Panc1 (cell line): ENCODE measurements around the gene UBAC1. TPM values are rescaled to one million over a fixed set of nuclear protein-coding genes. Genes with fewer than 3 reads are reported as not detected.

Experiments used
- ATAC-seq: fragments of 200-7000 bp; cut with Tn5 transposase; 2 replicates; pipeline ENCODE4 v1.9.1; 2020; ENCODE audit warnings: mild to moderate bottlenecking, moderate library complexity
- BruUV-seq: library from RNA; stranded (reverse); fragments of 400-500 nt; replicated peaks from 2 replicates; lab custom pipeline; 2021; lab: Mats Ljungman, UMichigan
- CTCF ChIA-PET: fragments of 300-600 bp; sonication (Branson Sonifier 250); formaldehyde crosslinking; loops from one replicate; lab custom pipeline; 2022; ENCODE audit warnings: antibody characterized with exemption; lab: Charles Lee
- POLR2A ChIA-PET: fragments of 300-600 bp; sonication (Branson Sonifier 250); formaldehyde crosslinking; loops from one replicate; lab custom pipeline; 2022; ENCODE audit warnings: antibody characterized with exemption; lab: Charles Lee
- DNase-seq: peaks from one replicate; pipeline ENCODE4 v3.0.0-alpha.2; 2010; ENCODE audit warnings: low read depth, low spot score
- H3K27ac ChIP-seq: 2 replicates; pipeline ENCODE4 v1.5.1; 2011; ENCODE audit warnings: mild to moderate bottlenecking, low read length, inconsistent platforms
- H3K27me3 ChIP-seq: fragments of 200-500 bp; sonication (Bioruptor generic); 2 replicates; pipeline ENCODE4 v1.6.0; 2014; ENCODE audit warnings: low read length, inconsistent platforms; ENCODE audit not compliant: control insufficient read depth, insufficient read depth
- H3K36me3 ChIP-seq: fragments of 200-500 bp; sonication (Bioruptor generic); 2 replicates; pipeline ENCODE4 v1.5.1; 2014; ENCODE audit warnings: inconsistent platforms, mild to moderate bottlenecking, low read length, moderate library complexity; ENCODE audit not compliant: control insufficient read depth, insufficient read depth
- H3K4me1 ChIP-seq: 2 replicates; pipeline ENCODE4 v1.5.1; 2011; ENCODE audit warnings: inconsistent platforms, mild to moderate bottlenecking, low read length, moderate library complexity; ENCODE audit not compliant: control insufficient read depth, insufficient read depth
- H3K4me3 ChIP-seq, 2 experiments: 2 replicates each; pipeline ENCODE4 v1.5.1; 2011 to 2012; ENCODE audit warnings: low read depth in 2 of 2, low read length in 2 of 2, mild to moderate bottlenecking in 2 of 2, inconsistent platforms in 1 of 2, moderate library complexity in 1 of 2
- H3K9me3 ChIP-seq: fragments of 200-500 bp; sonication (Bioruptor generic); 2 replicates; pipeline ENCODE4 v1.5.1; 2014; ENCODE audit warnings: low read depth, mild to moderate bottlenecking, inconsistent platforms, low read length, moderate library complexity; ENCODE audit not compliant: control insufficient read depth, insufficient read depth
- POLR2AphosphoS5 ChIP-seq: IDR thresholded peaks from 2 replicates; pipeline ENCODE4 v1.6.1; 2012; ENCODE audit warnings: mild to moderate bottlenecking, low read depth, low read length, moderate library complexity
- SIN3A ChIP-seq: IDR thresholded peaks from 2 replicates; pipeline ENCODE4 v1.6.1; 2012; ENCODE audit warnings: low read depth, mild to moderate bottlenecking, low read length, moderate library complexity, borderline replicate concordance; ENCODE audit not compliant: insufficient read depth
- TCF7L2 ChIP-seq: IDR thresholded peaks from 2 replicates; pipeline ENCODE4 v1.6.1; 2011; ENCODE audit warnings: mild to moderate bottlenecking, low read depth, low read length, inconsistent platforms
- in situ Hi-C: cut with HindIII; loops from 2 replicates; pipeline ENCODE4 v1.10.0; 2016; ENCODE audit warnings: low sequenced_read_pairs, low pct_unique_long_range_greater_than_20kb
- intact Hi-C: fragments of 100-400 bp; cut with micrococcal nuclease; formaldehyde crosslinking; loops from one replicate; pipeline ENCODE4 v1.10.0; 2022; ENCODE audit not compliant: unreplicated experiment
- total RNA-seq: library from RNA; stranded (reverse); gene quantifications from one replicate; pipeline ENCODE4 v1.2.1, GENCODE V29; 2021; ENCODE audit not compliant: unreplicated experiment
- TF ChIP-seq, protein P1 (sequence below): fragments of 450-650 bp; IDR thresholded peaks from 2 replicates; pipeline ENCODE4 v1.5.1; 2017; ENCODE audit warnings: mild to moderate bottlenecking
- TF ChIP-seq, protein P2 (sequence below), 2 experiments: IDR thresholded peaks; 2 replicates each; pipeline ENCODE4 v1.6.1; 2011 to 2012; ENCODE audit warnings: low read depth in 2 of 2, control low read depth in 1 of 2, low read length in 1 of 2, mild to moderate bottlenecking in 1 of 2, moderate library complexity in 1 of 2; ENCODE audit not compliant: insufficient read depth in 1 of 2

UBAC1 gene
- total RNA-seq, 1 experiment from 2014 or later = 38.0 TPM

DNA sequence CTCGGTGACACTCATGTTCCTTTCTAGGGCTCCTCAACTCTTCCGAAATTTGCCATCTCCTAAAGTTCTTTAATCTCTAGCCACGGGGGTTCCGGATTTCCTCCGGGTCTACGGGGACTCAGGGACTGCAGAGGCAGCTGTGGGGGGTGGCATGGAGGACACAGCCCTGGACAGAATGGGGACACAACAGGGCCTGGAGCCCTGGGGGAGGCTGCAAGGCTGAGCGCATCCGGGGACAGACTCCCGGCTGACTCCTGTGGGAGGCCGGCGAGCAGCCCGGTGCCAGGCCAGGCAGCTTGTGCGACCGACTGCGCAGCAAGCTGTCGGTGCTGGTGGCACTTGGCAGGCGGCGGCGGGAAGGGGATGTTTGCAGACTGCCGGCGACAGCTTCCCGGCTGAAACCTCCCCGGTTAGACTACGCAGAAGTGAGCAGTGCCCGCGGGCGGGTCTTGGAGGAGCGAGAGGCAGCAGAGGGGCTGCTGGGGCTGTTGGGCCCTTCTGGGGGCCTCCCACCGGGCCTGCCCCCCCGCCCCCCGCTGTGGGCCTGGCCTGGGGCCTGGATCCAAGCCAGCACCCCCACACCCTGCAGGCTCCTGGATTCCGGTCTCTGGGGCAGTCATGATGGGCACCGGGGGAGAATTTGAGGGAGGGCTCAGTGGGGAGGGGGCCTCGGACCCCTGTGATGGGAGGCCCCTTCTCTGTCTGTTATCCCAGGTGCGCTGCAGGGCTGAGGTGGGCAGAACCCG lies 28.7 kb upstream of the UBAC1 start:
- Histone ChIP-seq H3K27me3 (no peaks in the 10 kb centered on the region), H3K36me3 (no peaks in the 10 kb centered on the region), H3K4me3 (peak overlapping the region in 1 of 2 experiments; percentile 19; a peak in 1 of 4 replicates), H3K9me3 (no peaks in the 10 kb centered on the region), H3K27ac (no peak overlapping the region), H3K4me1 (peaks cover 17% of the 10 kb centered on the region)
- peak; percentile 34 for ATAC-seq
- intact Hi-C loops = no loop called here
- POLR2A ChIA-PET = no interaction called here
- DNase-seq = no peak
- no peak for TF ChIP-seq TCF7L2
- no peak for TF ChIP-seq POLR2AphosphoS5
- TF ChIP-seq, protein P1, sequence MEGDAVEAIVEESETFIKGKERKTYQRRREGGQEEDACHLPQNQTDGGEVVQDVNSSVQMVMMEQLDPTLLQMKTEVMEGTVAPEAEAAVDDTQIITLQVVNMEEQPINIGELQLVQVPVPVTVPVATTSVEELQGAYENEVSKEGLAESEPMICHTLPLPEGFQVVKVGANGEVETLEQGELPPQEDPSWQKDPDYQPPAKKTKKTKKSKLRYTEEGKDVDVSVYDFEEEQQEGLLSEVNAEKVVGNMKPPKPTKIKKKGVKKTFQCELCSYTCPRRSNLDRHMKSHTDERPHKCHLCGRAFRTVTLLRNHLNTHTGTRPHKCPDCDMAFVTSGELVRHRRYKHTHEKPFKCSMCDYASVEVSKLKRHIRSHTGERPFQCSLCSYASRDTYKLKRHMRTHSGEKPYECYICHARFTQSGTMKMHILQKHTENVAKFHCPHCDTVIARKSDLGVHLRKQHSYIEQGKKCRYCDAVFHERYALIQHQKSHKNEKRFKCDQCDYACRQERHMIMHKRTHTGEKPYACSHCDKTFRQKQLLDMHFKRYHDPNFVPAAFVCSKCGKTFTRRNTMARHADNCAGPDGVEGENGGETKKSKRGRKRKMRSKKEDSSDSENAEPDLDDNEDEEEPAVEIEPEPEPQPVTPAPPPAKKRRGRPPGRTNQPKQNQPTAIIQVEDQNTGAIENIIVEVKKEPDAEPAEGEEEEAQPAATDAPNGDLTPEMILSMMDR = no peak
- TF ChIP-seq, protein P2, sequence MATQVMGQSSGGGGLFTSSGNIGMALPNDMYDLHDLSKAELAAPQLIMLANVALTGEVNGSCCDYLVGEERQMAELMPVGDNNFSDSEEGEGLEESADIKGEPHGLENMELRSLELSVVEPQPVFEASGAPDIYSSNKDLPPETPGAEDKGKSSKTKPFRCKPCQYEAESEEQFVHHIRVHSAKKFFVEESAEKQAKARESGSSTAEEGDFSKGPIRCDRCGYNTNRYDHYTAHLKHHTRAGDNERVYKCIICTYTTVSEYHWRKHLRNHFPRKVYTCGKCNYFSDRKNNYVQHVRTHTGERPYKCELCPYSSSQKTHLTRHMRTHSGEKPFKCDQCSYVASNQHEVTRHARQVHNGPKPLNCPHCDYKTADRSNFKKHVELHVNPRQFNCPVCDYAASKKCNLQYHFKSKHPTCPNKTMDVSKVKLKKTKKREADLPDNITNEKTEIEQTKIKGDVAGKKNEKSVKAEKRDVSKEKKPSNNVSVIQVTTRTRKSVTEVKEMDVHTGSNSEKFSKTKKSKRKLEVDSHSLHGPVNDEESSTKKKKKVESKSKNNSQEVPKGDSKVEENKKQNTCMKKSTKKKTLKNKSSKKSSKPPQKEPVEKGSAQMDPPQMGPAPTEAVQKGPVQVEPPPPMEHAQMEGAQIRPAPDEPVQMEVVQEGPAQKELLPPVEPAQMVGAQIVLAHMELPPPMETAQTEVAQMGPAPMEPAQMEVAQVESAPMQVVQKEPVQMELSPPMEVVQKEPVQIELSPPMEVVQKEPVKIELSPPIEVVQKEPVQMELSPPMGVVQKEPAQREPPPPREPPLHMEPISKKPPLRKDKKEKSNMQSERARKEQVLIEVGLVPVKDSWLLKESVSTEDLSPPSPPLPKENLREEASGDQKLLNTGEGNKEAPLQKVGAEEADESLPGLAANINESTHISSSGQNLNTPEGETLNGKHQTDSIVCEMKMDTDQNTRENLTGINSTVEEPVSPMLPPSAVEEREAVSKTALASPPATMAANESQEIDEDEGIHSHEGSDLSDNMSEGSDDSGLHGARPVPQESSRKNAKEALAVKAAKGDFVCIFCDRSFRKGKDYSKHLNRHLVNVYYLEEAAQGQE (IDR thresholded peaks at IDR 0.05; ENCODE audit: insufficient read depth in 1 of 2, low read depth in 2 of 2, low read length in 1 of 2) = no peak
- CTCF ChIA-PET = interaction anchor here (1.1 kb wide), 1 partner anchor 23 kb away, joined by 3 read pairs; no protein-coding TSS in a partner anchor
- no TSS peak for BruUV-seq
- in situ Hi-C loops = no loop called here

DNA sequence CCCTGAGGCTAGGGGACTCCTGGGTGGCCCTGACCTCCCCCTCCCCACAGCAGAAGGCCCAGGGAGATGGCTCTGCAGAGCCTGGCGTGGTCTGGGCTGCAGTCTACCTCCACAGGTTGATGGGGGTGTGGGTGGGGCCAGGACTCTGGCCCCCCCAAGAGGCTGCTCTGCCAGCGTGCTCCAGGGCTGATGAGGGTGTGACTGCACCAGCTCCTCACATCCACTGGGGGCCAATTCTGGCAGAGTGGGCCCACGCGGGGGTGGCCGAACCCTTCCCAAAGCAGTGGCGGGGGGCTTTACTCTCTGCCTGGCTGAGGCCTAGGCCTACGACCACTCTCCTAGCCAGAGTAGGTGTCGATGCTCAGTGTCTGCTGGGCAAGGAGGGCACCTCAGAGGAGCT lies 28.0 kb upstream of the UBAC1 start:
- no peak for ATAC-seq
- Histone ChIP-seq H3K9me3 (no peaks in the 10 kb centered on the region), H3K36me3 (no peaks in the 10 kb centered on the region), H3K27ac (no peak overlapping the region), H3K4me1 (peaks cover 18% of the 10 kb centered on the region), H3K27me3 (no peaks in the 10 kb centered on the region), H3K4me3 (no peak overlapping the region)
- intact Hi-C loops = no loop called here
- in situ Hi-C loops = no loop called here
- no TSS peak for BruUV-seq
- TF ChIP-seq, protein P2 (IDR thresholded peaks at IDR 0.05; ENCODE audit: insufficient read depth in 1 of 2, low read depth in 2 of 2, low read length in 1 of 2) = no peak
- TF ChIP-seq, protein P1 = no peak
- TF ChIP-seq POLR2AphosphoS5 (no peak), TCF7L2 (no peak), SIN3A (no peak)
- CTCF ChIA-PET = no interaction called here
- POLR2A ChIA-PET = no interaction called here
- DNase-seq = no peak
